HEK293 (cell line): ENCODE results near the gene TAF1D.

Experiments used
- KLF9 ChIP-seq: fragments of 450-650 bp; formaldehyde crosslinking; IDR thresholded peaks from 2 replicates; pipeline ENCODE4 v1.5.1; 2016; ENCODE audit warnings: missing biosample characterization, missing genetic modification characterization, low read depth
- YY1 ChIP-seq: fragments of 450-650 bp; formaldehyde crosslinking; IDR thresholded peaks from 2 replicates; pipeline ENCODE4 v1.5.1; 2018; ENCODE audit warnings: missing biosample characterization, missing genetic modification characterization
- ZBTB1 ChIP-seq: fragments of 450-650 bp; formaldehyde crosslinking; IDR thresholded peaks from 2 replicates; pipeline ENCODE4 v1.5.1; 2016; ENCODE audit warnings: missing biosample characterization, missing genetic modification characterization
- ZEB2 ChIP-seq: fragments of 450-650 bp; formaldehyde crosslinking; IDR thresholded peaks from 2 replicates; pipeline ENCODE4 v1.5.1; 2016; ENCODE audit warnings: missing biosample characterization, missing genetic modification characterization
- ZNF114 ChIP-seq: fragments of 450-650 bp; formaldehyde crosslinking; IDR thresholded peaks from 2 replicates; pipeline ENCODE4 v1.5.0; 2017; ENCODE audit warnings: missing biosample characterization, missing genetic modification characterization
- ZNF157 ChIP-seq: fragments of 450-650 bp; formaldehyde crosslinking; IDR thresholded peaks from 2 replicates; pipeline ENCODE4 v1.5.1; 2016; ENCODE audit warnings: missing biosample characterization, missing genetic modification characterization
- ZNF777 ChIP-seq: fragments of 450-650 bp; formaldehyde crosslinking; IDR thresholded peaks from 2 replicates; pipeline ENCODE4 v1.5.1; 2017; ENCODE audit warnings: missing biosample characterization, missing genetic modification characterization, borderline replicate concordance
- TF ChIP-seq, protein P1 (sequence below): fragments of 450-650 bp; formaldehyde crosslinking; IDR thresholded peaks from 2 replicates; pipeline ENCODE4 v1.5.1; 2016; ENCODE audit warnings: missing biosample characterization, missing genetic modification characterization
- TF ChIP-seq, protein P2 (sequence below): fragments of 450-650 bp; formaldehyde crosslinking; IDR thresholded peaks from 2 replicates; pipeline ENCODE4 v1.5.1; 2016; ENCODE audit warnings: missing biosample characterization, missing genetic modification characterization, low read depth
- TF ChIP-seq, protein P3 (sequence below): fragments of 450-650 bp; formaldehyde crosslinking; IDR thresholded peaks from 2 replicates; pipeline ENCODE4 v1.5.1; 2016; ENCODE audit warnings: missing biosample characterization, missing genetic modification characterization
- TF ChIP-seq, protein P4 (sequence below): fragments of 450-650 bp; formaldehyde crosslinking; IDR thresholded peaks from 2 replicates; pipeline ENCODE4 v1.5.1; 2016; ENCODE audit warnings: missing biosample characterization, missing genetic modification characterization

DNA sequence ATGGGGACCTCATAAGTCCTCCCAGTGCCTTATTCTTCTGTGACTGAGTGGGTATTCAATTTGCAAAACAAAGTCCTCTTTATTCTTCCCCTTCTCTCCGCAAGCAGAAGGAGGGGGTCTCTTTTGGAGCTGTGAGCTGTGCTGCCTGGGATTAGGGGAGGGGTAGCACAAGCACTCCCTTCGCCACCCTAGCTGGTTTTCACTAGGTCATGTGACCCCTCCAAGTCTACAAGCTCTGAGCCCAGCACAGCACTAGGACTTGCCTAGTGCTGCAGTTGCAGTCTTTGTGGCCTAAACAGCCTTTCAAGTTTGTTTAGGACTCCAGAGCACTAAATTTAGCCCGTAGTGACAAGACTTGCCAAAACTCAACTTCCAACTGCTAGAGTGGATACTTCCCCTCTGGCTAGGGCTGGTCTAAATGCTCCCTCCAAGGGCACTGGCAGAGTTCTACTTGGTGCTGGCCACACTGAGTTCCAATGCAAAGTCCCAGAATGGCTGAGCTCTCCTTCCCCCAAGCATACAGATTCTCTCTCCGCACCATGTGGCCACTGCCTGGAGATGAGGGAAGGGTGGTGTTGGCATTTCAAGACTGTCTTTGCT lies 25.4 kb downstream of the TAF1D start:
- TF ChIP-seq ZNF157 (tag by site-specific recombination) (no peak), ZNF777 (tag by site-specific recombination) (no peak), ZEB2 (tag by site-specific recombination) (no peak), ZBTB1 (no peak), YY1 (tag by site-specific recombination) (no peak), KLF9 (no peak), ZNF114 (tag by site-specific recombination) (no peak)
- TF ChIP-seq, protein P1, sequence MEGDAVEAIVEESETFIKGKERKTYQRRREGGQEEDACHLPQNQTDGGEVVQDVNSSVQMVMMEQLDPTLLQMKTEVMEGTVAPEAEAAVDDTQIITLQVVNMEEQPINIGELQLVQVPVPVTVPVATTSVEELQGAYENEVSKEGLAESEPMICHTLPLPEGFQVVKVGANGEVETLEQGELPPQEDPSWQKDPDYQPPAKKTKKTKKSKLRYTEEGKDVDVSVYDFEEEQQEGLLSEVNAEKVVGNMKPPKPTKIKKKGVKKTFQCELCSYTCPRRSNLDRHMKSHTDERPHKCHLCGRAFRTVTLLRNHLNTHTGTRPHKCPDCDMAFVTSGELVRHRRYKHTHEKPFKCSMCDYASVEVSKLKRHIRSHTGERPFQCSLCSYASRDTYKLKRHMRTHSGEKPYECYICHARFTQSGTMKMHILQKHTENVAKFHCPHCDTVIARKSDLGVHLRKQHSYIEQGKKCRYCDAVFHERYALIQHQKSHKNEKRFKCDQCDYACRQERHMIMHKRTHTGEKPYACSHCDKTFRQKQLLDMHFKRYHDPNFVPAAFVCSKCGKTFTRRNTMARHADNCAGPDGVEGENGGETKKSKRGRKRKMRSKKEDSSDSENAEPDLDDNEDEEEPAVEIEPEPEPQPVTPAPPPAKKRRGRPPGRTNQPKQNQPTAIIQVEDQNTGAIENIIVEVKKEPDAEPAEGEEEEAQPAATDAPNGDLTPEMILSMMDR (tag by site-specific recombination): no peak
- TF ChIP-seq, protein P2, sequence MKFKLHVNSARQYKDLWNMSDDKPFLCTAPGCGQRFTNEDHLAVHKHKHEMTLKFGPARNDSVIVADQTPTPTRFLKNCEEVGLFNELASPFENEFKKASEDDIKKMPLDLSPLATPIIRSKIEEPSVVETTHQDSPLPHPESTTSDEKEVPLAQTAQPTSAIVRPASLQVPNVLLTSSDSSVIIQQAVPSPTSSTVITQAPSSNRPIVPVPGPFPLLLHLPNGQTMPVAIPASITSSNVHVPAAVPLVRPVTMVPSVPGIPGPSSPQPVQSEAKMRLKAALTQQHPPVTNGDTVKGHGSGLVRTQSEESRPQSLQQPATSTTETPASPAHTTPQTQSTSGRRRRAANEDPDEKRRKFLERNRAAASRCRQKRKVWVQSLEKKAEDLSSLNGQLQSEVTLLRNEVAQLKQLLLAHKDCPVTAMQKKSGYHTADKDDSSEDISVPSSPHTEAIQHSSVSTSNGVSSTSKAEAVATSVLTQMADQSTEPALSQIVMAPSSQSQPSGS: no peak
- TF ChIP-seq, protein P3, sequence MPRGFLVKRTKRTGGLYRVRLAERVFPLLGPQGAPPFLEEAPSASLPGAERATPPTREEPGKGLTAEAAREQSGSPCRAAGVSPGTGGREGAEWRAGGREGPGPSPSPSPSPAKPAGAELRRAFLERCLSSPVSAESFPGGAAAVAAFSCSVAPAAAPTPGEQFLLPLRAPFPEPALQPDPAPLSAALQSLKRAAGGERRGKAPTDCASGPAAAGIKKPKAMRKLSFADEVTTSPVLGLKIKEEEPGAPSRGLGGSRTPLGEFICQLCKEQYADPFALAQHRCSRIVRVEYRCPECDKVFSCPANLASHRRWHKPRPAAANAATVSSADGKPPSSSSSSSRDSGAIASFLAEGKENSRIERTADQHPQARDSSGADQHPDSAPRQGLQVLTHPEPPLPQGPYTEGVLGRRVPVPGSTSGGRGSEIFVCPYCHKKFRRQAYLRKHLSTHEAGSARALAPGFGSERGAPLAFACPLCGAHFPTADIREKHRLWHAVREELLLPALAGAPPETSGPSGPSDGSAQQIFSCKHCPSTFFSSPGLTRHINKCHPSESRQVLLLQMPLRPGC (tag by site-specific recombination): no peak
- TF ChIP-seq, protein P4, sequence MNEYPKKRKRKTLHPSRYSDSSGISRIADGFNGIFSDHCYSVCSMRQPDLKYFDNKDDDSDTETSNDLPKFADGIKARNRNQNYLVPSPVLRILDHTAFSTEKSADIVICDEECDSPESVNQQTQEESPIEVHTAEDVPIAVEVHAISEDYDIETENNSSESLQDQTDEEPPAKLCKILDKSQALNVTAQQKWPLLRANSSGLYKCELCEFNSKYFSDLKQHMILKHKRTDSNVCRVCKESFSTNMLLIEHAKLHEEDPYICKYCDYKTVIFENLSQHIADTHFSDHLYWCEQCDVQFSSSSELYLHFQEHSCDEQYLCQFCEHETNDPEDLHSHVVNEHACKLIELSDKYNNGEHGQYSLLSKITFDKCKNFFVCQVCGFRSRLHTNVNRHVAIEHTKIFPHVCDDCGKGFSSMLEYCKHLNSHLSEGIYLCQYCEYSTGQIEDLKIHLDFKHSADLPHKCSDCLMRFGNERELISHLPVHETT (tag by site-specific recombination): no peak
